ENCODE measurements around the gene VASH2. TPM values are rescaled to one million over a fixed set of nuclear protein-coding genes. Genes with fewer than 3 reads are reported as not detected.
"Not testable (repeated sequence)": the region's sequence is repeated elsewhere in the genome, so short reads cannot be mapped to it uniquely, and the experiment has no call there.

Gene VASH2
- total RNA-seq, 1 experiment from 2014 or later = 3.2 TPM

DNA sequence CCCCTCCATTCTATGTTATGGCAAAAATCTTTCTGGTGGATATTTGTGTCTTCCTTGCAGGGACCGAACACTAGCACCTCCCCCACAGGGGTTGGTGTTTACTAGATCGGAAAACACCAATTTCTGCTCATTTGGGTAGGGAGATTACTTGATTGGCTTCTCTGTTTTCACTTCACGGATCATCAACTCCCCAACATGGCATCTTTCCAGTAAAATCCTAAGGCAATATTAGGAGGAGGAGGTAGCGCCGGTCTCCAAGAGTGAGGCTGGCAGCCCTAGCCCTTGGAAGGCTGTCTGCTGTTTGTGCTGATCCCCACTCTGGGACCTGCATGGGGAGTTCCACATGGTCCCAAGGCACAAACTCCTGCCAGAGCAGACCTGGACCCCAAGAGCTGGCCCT lies 12.2 kb downstream of the VASH2 start:
- H3K9me3 Mint-ChIP-seq (ENCODE audit: unreplicated experiment) = no peaks in the 10 kb centered on the region
- intact Hi-C loops (cut with micrococcal nuclease; ENCODE audit: unreplicated experiment) = no loop called here
- H3K4me3 Mint-ChIP-seq (ENCODE audit: unreplicated experiment) = no peak overlapping the region
- CTCF ChIA-PET = no interaction called here
- no peak for DNase-seq
- Histone ChIP-seq H3K36me3 (ENCODE audit: control insufficient read depth, insufficient read depth, low read length) (no peaks in the 10 kb centered on the region), H3K9me3 (no peaks in the 10 kb centered on the region), H3K27me3 (replicated peaks; ENCODE audit: control insufficient read depth, insufficient read depth, low read length) (no peaks in the 10 kb centered on the region), H3K4me3 (ENCODE audit: low read depth, low read length) (no peak overlapping the region), H3K4me1 (no peaks in the 10 kb centered on the region)
- POLR2A ChIA-PET = no interaction called here
- no peaks in the 10 kb centered on the region for H3K27me3 Mint-ChIP-seq (ENCODE audit: insufficient read depth, unreplicated experiment)
- BruUV-seq (replicated peaks) = no TSS peak
- no peak overlapping the region for H3K27ac Mint-ChIP-seq (ENCODE audit: unreplicated experiment)
- H3K36me3 Mint-ChIP-seq (ENCODE audit: insufficient read depth, unreplicated experiment) = no peaks in the 10 kb centered on the region
- no peaks in the 10 kb centered on the region for H3K4me1 Mint-ChIP-seq (ENCODE audit: low read depth, unreplicated experiment)
- TF ChIP-seq, protein P1, sequence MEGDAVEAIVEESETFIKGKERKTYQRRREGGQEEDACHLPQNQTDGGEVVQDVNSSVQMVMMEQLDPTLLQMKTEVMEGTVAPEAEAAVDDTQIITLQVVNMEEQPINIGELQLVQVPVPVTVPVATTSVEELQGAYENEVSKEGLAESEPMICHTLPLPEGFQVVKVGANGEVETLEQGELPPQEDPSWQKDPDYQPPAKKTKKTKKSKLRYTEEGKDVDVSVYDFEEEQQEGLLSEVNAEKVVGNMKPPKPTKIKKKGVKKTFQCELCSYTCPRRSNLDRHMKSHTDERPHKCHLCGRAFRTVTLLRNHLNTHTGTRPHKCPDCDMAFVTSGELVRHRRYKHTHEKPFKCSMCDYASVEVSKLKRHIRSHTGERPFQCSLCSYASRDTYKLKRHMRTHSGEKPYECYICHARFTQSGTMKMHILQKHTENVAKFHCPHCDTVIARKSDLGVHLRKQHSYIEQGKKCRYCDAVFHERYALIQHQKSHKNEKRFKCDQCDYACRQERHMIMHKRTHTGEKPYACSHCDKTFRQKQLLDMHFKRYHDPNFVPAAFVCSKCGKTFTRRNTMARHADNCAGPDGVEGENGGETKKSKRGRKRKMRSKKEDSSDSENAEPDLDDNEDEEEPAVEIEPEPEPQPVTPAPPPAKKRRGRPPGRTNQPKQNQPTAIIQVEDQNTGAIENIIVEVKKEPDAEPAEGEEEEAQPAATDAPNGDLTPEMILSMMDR (IDR thresholded peaks at IDR 0.05; ENCODE audit: insufficient read depth in 1 of 2, low read depth in 1 of 2, low read length in 1 of 2, severe bottlenecking in 1 of 2, unreplicated experiment in 1 of 2) = no peak

DNA sequence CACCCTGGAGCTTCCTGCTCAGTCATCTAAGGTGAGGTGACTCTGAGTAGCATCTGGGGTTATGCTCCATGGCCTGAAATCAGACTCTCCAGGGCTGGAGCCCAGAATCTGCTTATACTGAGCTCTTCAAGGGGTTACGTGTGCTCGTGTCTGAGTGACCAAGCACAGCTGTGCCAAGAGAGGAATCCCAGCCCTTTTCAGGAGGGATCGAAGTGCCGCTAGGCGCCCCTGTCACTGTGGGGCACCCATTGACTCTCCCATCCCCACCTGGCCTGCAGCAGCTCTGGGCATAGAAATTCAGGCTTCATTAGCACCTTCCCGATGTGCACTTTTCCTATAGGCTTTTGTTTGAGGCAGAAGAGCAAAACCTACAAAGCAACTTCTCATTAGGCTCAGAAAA lies 13.8 kb downstream of the VASH2 start:
- no peak overlapping the region for H3K27ac Mint-ChIP-seq (ENCODE audit: unreplicated experiment)
- TF ChIP-seq, protein P1 (IDR thresholded peaks at IDR 0.05; ENCODE audit: insufficient read depth in 1 of 2, low read depth in 1 of 2, low read length in 1 of 2, severe bottlenecking in 1 of 2, unreplicated experiment in 1 of 2) = no peak
- H3K4me3 Mint-ChIP-seq (ENCODE audit: unreplicated experiment) = no peak overlapping the region
- no peaks in the 10 kb centered on the region for H3K4me1 ChIP-seq
- peaks cover 6% of the 10 kb centered on the region for H3K4me1 Mint-ChIP-seq (ENCODE audit: low read depth, unreplicated experiment)
- no peak overlapping the region for H3K4me3 ChIP-seq (ENCODE audit: low read depth, low read length)
- no peaks in the 10 kb centered on the region for H3K9me3 ChIP-seq
- H3K27me3 ChIP-seq (replicated peaks; ENCODE audit: control insufficient read depth, insufficient read depth, low read length) = no peaks in the 10 kb centered on the region
- intact Hi-C loops (cut with micrococcal nuclease; ENCODE audit: unreplicated experiment) = no loop called here
- H3K27me3 Mint-ChIP-seq (ENCODE audit: insufficient read depth, unreplicated experiment) = no peaks in the 10 kb centered on the region
- DNase-seq = no peak
- no peaks in the 10 kb centered on the region for H3K36me3 Mint-ChIP-seq (ENCODE audit: insufficient read depth, unreplicated experiment)
- ChIA-PET POLR2A (no interaction called here), CTCF (no interaction called here)
- no peaks in the 10 kb centered on the region for H3K9me3 Mint-ChIP-seq (ENCODE audit: unreplicated experiment)
- H3K36me3 ChIP-seq (ENCODE audit: control insufficient read depth, insufficient read depth, low read length) = no peaks in the 10 kb centered on the region
- no TSS peak for BruUV-seq (replicated peaks)

DNA sequence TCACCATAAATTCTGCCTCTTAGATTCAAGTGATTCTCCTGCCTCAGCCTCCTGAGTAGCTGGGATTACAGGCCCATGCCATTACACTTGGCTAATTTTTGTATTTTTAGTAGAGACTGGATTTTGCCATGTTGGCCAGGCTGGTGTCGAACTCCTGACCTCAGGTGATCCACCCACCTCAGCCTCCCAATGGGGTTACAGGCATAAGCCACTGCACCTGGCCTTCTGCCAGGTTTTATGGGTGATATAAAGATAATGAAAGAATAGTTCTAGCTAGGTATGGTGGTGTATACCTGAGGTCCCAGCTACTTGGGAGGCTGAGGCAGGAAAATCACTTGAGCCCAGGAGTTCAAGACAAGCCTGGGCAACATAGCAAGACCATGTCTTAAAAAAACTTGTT lies 14.7 kb downstream of the VASH2 start:
- BruUV-seq (replicated peaks); H3K27me3 ChIP-seq (replicated peaks; ENCODE audit: control insufficient read depth, insufficient read depth, low read length); H3K4me3 ChIP-seq (ENCODE audit: low read depth, low read length); H3K27ac Mint-ChIP-seq (ENCODE audit: unreplicated experiment); intact Hi-C loops (cut with micrococcal nuclease; ENCODE audit: unreplicated experiment); H3K4me1 ChIP-seq; H3K9me3 Mint-ChIP-seq (ENCODE audit: unreplicated experiment); H3K4me3 Mint-ChIP-seq (ENCODE audit: unreplicated experiment); H3K9me3 ChIP-seq; H3K4me1 Mint-ChIP-seq (ENCODE audit: low read depth, unreplicated experiment); CTCF ChIA-PET; H3K27me3 Mint-ChIP-seq (ENCODE audit: insufficient read depth, unreplicated experiment); H3K36me3 ChIP-seq (ENCODE audit: control insufficient read depth, insufficient read depth, low read length); POLR2A ChIA-PET; DNase-seq; H3K36me3 Mint-ChIP-seq (ENCODE audit: insufficient read depth, unreplicated experiment): not testable (repeated sequence)

DNA sequence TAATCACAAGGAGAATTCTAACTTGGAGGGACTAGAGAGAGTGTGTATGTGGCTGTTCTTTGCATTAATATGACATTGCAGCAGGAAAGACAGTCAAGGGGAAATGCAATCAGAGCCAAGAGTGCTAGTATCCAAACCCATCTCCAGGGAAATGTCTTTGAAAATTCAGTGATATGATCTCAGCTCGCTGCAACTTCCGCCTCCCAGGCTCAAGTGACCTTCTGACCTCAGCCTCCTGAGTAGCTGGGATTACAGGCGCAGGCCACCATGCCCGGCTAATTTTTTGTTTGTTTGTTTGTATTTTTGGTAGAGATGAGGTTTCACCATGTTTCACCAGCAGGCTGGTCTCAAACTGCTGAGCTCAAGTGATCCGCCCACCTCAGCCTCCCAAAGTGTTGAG lies 16.3 kb downstream of the VASH2 start:
- ChIA-PET POLR2A (no interaction called here), CTCF (no interaction called here)

More for the DNA sequence above, 16.3 kb downstream of the VASH2 start:
- Mint-ChIP-seq H3K4me1 (ENCODE audit: low read depth, unreplicated experiment) (peaks cover 6% of the 10 kb centered on the region), H3K27ac (ENCODE audit: unreplicated experiment) (no peak overlapping the region), H3K36me3 (ENCODE audit: insufficient read depth, unreplicated experiment) (no peaks in the 10 kb centered on the region), H3K27me3 (ENCODE audit: insufficient read depth, unreplicated experiment) (no peaks in the 10 kb centered on the region), H3K9me3 (ENCODE audit: unreplicated experiment) (no peaks in the 10 kb centered on the region), H3K4me3 (ENCODE audit: unreplicated experiment) (no peak overlapping the region)
- H3K9me3 ChIP-seq = no peaks in the 10 kb centered on the region
- intact Hi-C loops (cut with micrococcal nuclease; ENCODE audit: unreplicated experiment) = no loop called here
- BruUV-seq (replicated peaks) = no TSS peak
- TF ChIP-seq, protein P1 (IDR thresholded peaks at IDR 0.05; ENCODE audit: insufficient read depth in 1 of 2, low read depth in 1 of 2, low read length in 1 of 2, severe bottlenecking in 1 of 2, unreplicated experiment in 1 of 2) = no peak
- DNase-seq = peak in 1 of 2 experiments; percentile 7
- H3K4me3 ChIP-seq (ENCODE audit: low read depth, low read length) = no peak overlapping the region
- H3K36me3 ChIP-seq (ENCODE audit: control insufficient read depth, insufficient read depth, low read length) = no peaks in the 10 kb centered on the region
- H3K4me1 ChIP-seq = no peaks in the 10 kb centered on the region
- no peaks in the 10 kb centered on the region for H3K27me3 ChIP-seq (replicated peaks; ENCODE audit: control insufficient read depth, insufficient read depth, low read length)

Data from Caco-2 (cell line).